Fibroblast of lung (primary cell): ENCODE data around the gene IGFL4. TPM values are rescaled to one million over a fixed set of nuclear protein-coding genes. Genes with fewer than 3 reads are reported as not detected.

Experiments used
- DNase-seq, 2 donors: peaks; one replicate each; pipeline versions ENCODE4 v3.0.0 to v3.0.0-alpha.2; 2010; ENCODE audit warnings: low read depth in 2 of 2
- H2AFZ ChIP-seq: 2 replicates; pipeline ENCODE4 v1.5.1; 2012; ENCODE audit warnings: low read length, control low read depth, inconsistent platforms
- H3K27ac ChIP-seq: 2 replicates; pipeline ENCODE4 v1.5.1; 2011; ENCODE audit warnings: low read length, control low read depth; ENCODE audit not compliant: insufficient read depth
- H3K27me3 ChIP-seq: 2 replicates; pipeline ENCODE4 v1.5.1; 2011; ENCODE audit warnings: mild to moderate bottlenecking, low read length; ENCODE audit not compliant: control insufficient read depth, insufficient read depth
- H3K36me3 ChIP-seq: 2 replicates; pipeline ENCODE4 v1.5.1; 2011; ENCODE audit warnings: low read length; ENCODE audit not compliant: control insufficient read depth, insufficient read depth
- H3K4me1 ChIP-seq: 2 replicates; pipeline ENCODE4 v1.5.1; 2011; ENCODE audit warnings: low read length; ENCODE audit not compliant: control insufficient read depth, insufficient read depth; ENCODE audit errors: extremely low read depth
- H3K4me2 ChIP-seq: 2 replicates; pipeline ENCODE4 v1.5.1; 2011; ENCODE audit warnings: low read length, control low read depth; ENCODE audit not compliant: insufficient read depth; ENCODE audit errors: extremely low read depth
- H3K4me3 ChIP-seq, 4 experiments: fragments of 200-600 bp in 1 of 4; sonication (generic) in 1 of 4; replicated peaks in 1 of 4; 2 replicates each; pipeline ENCODE4 v1.5.1; 2011 to 2016; ENCODE audit warnings: low read length in 4 of 4, low read depth in 3 of 4, mild to moderate bottlenecking in 3 of 4, control low read depth in 2 of 4, inconsistent platforms in 1 of 4, mixed read lengths in 1 of 4; ENCODE audit not compliant: insufficient read depth in 1 of 4; ENCODE audit errors: control extremely low read depth in 1 of 4
- H3K79me2 ChIP-seq: 2 replicates; pipeline ENCODE4 v1.5.1; 2012; ENCODE audit warnings: mild to moderate bottlenecking, low read length, inconsistent platforms; ENCODE audit not compliant: control insufficient read depth, insufficient read depth
- H3K9ac ChIP-seq: 2 replicates; pipeline ENCODE4 v1.5.1; 2011; ENCODE audit warnings: mild to moderate bottlenecking, low read length, control low read depth; ENCODE audit not compliant: insufficient read depth
- H3K9me3 ChIP-seq: 2 replicates; pipeline ENCODE4 v1.5.1; 2012; ENCODE audit warnings: low read depth, low read length; ENCODE audit not compliant: control insufficient read depth, insufficient read depth
- H4K20me1 ChIP-seq: 2 replicates; pipeline ENCODE4 v1.5.1; 2011; ENCODE audit warnings: low read length; ENCODE audit not compliant: control insufficient read depth, insufficient read depth; ENCODE audit errors: extremely low read depth
- CTCF ChIP-seq, 2 donors: IDR thresholded peaks in 1 of 2; conservative IDR thresholded peaks in 1 of 2; 1 replicate in 1 of 2; 2 replicates in 1 of 2; pipeline ENCODE4 v1.5.1; 2011 to 2012; ENCODE audit warnings: low read length in 2 of 2, control low read depth in 1 of 2, inconsistent platforms in 1 of 2, low read depth in 1 of 2, mild to moderate bottlenecking in 1 of 2
- EZH2 ChIP-seq: IDR thresholded peaks from 2 replicates; pipeline ENCODE4 v1.5.1; 2012; ENCODE audit warnings: low read length, control low read depth, mild to moderate bottlenecking; ENCODE audit errors: missing control alignments
- polyA plus RNA-seq, 2 donors: library from polyadenylated mRNA; depleted of rRNA in 1 of 2; stranded (reverse) in 1 of 2; unstranded in 1 of 2; fragments of >200 nt; gene quantifications; 2 replicates each; pipeline ENCODE4 v1.2.1, GENCODE V29; 2011 to 2012; ENCODE audit warnings: missing spikeins in 1 of 2
- total RNA-seq: library from RNA; depleted of rRNA; stranded (reverse); fragments of >200 nt; gene quantifications from 2 replicates; pipeline ENCODE4 v1.2.1, GENCODE V29; 2014

Gene IGFL4
- total and polyA plus RNA-seq, 2 donors (not counting 1 experiment from before 2014, with no cell fraction given): not detected

GRCh38 chr19:46031781-46032596, 8.8 kb downstream of the IGFL4 start:
- no peak for DNase-seq
- Histone ChIP-seq H3K9ac (no peak overlapping the region), H3K27ac (no peak overlapping the region)

DNA sequence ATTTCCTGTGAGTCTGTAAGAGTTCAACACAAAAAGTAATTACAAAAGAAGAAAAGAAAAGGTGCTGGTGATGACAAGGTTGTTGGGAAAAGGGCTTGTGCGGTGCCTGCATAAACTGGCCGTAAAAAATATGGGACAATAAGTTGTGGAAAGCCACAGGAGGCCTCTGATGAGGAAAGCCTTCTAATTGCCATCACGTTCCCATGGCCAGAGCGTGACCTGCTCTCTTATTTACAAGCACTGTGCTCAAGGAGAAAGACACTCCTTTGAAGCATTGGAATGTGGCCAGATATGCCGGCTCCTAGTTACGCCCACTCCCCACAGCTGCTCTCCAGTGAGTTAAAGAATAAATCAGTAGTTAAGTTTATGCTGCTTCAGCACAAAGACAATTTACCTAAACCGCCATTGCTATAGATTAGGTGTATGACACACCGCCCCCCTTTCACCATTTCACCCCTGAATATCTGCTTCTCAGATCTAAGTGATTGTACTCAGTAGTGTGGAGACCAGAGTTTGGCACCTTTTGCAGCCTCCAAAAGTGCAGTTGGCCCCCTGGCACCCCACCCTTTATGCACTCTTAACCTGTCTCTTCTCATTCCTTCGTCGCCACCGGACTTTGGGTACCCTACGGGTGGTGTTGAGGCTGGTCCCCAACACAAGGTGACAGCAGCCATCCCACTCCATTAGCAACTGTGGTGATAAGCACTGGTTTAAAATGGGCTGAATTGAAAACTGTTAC, 9.8 kb downstream of the IGFL4 start:
- Histone ChIP-seq H3K9ac (no peak overlapping the region), H3K9me3 (no peaks in the 10 kb centered on the region), H3K36me3 (no peaks in the 10 kb centered on the region), H3K79me2 (no peaks in the 10 kb centered on the region), H2AFZ (no peak overlapping the region), H3K27me3 (no peaks in the 10 kb centered on the region), H3K4me3 (no peak overlapping the region), H3K4me1 (no peaks in the 10 kb centered on the region), H4K20me1 (no peaks in the 10 kb centered on the region), H3K4me2 (no peak overlapping the region), H3K27ac (no peak overlapping the region)
- DNase-seq: no peak
- no peak for TF ChIP-seq EZH2
- TF ChIP-seq CTCF (conservative IDR thresholded peaks at IDR 0.05 in 1 of 2, IDR thresholded peaks at IDR 0.05 in 1 of 2; ENCODE audit: low read depth in 1 of 2, low read length in 2 of 2): no peak

More at GRCh38 chr19:46031781-46032596, 8.8 kb downstream of the IGFL4 start:
- Histone ChIP-seq H3K4me2 (no peak overlapping the region), H4K20me1 (no peaks in the 10 kb centered on the region), H3K9me3 (no peaks in the 10 kb centered on the region), H3K36me3 (no peaks in the 10 kb centered on the region), H3K4me1 (no peaks in the 10 kb centered on the region), H2AFZ (no peak overlapping the region), H3K79me2 (no peaks in the 10 kb centered on the region), H3K4me3 (no peak overlapping the region), H3K27me3 (no peaks in the 10 kb centered on the region)
- TF ChIP-seq CTCF (conservative IDR thresholded peaks at IDR 0.05 in 1 of 2, IDR thresholded peaks at IDR 0.05 in 1 of 2; ENCODE audit: low read depth in 1 of 2, low read length in 2 of 2) (no peak), EZH2 (no peak)

- Histone ChIP-seq H4K20me1 (no peaks in the 10 kb centered on the region), H3K9me3 (no peaks in the 10 kb centered on the region), H3K79me2 (no peaks in the 10 kb centered on the region), H3K4me2 (no peak overlapping the region), H3K27me3 (peaks cover 8% of the 10 kb centered on the region), H3K9ac (no peak overlapping the region), H3K36me3 (no peaks in the 10 kb centered on the region), H3K4me3 (no peak overlapping the region), H3K4me1 (no peaks in the 10 kb centered on the region), H3K27ac (no peak overlapping the region), H2AFZ (no peak overlapping the region)
- DNase-seq: no peak
- no peak for TF ChIP-seq EZH2
- no peak for TF ChIP-seq CTCF (conservative IDR thresholded peaks at IDR 0.05 in 1 of 2, IDR thresholded peaks at IDR 0.05 in 1 of 2; ENCODE audit: low read depth in 1 of 2, low read length in 2 of 2)
Measured at GRCh38 chr19:46025835-46026234, 15.0 kb downstream of the IGFL4 start.
